ENCODE measurements around the gene WHRN.

DNA sequence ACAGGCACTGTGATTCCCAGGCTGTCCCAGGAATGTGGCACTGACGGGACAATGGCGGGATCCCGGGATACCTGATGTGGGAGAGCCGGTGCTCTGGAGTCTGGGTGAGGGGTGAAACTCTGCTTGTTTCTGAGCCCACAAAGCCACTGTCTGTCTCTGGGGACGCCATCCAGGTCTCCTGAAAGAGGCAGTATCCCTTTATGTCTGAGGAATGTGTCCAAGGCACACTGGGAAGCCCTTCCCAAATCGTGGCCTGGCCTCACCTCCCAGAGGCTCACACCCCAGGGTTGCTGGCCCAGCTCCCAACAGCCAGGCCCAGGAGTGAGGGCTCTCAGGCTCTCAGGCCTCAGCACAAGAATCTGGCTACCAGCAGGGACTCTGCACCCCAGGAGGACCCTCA is 148.5 kb downstream of the WHRN start:
- no peak for TF ChIP-seq POLR2A (IDR thresholded peaks at IDR 0.05; ENCODE audit: low read depth, low read length)
- TF ChIP-seq POLR2AphosphoS5 (IDR thresholded peaks at IDR 0.05; ENCODE audit: low read depth, low read length): no peak
- TF ChIP-seq TAF1 (IDR thresholded peaks at IDR 0.05; ENCODE audit: borderline replicate concordance, low read depth, low read length): no peak

All from GM12892 (cell line).